Measurements from ENCODE around the gene RADX. TPM values are rescaled to one million over a fixed set of nuclear protein-coding genes. Genes with fewer than 3 reads are reported as not detected.
A peak's percentile ranks its signal among the peaks of the same experiment; 100 is the strongest.

RADX gene
- polyA plus RNA-seq, 1 donor (not counting 4 experiments of a cell fraction or from before 2014, with no cell fraction given), result 6.3 TPM

DNA sequence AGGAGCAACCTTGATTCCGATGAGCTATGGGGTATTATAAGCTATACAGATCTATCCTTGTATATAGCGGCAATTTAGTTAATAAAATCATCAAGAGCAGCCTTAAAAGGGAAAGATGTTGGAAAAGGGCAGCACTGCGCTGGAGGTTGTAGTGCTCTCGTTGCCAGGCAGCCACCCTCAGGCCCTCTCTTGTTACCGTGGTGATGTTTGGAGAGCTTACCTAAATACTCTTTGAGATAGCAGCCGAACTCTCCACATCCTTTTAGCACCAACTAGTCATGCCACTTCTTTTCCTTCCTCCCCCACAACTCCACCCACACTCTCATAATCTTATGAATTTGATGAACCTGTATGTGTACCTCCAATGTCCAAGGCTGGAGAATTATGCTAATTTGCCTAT, 3.8 kb upstream of the RADX start:
- H4K20me1 ChIP-seq (ENCODE audit: control insufficient read depth, extremely low read depth, insufficient read depth, low read length), result no peaks in the 10 kb centered on the region
- TF ChIP-seq EZH2 (IDR thresholded peaks at IDR 0.05; ENCODE audit: low read length), result no peak
- TF ChIP-seq, protein P1, sequence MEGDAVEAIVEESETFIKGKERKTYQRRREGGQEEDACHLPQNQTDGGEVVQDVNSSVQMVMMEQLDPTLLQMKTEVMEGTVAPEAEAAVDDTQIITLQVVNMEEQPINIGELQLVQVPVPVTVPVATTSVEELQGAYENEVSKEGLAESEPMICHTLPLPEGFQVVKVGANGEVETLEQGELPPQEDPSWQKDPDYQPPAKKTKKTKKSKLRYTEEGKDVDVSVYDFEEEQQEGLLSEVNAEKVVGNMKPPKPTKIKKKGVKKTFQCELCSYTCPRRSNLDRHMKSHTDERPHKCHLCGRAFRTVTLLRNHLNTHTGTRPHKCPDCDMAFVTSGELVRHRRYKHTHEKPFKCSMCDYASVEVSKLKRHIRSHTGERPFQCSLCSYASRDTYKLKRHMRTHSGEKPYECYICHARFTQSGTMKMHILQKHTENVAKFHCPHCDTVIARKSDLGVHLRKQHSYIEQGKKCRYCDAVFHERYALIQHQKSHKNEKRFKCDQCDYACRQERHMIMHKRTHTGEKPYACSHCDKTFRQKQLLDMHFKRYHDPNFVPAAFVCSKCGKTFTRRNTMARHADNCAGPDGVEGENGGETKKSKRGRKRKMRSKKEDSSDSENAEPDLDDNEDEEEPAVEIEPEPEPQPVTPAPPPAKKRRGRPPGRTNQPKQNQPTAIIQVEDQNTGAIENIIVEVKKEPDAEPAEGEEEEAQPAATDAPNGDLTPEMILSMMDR (optimal IDR thresholded peaks at IDR 0.05 in 1 of 3, IDR thresholded peaks at IDR 0.05 in 1 of 3, conservative IDR thresholded peaks at IDR 0.05 in 1 of 3; ENCODE audit: extremely low read depth in 1 of 3, insufficient read depth in 2 of 3, low read length in 3 of 3), result no peak
- no peaks in the 10 kb centered on the region for H3K9me3 ChIP-seq (ENCODE audit: control insufficient read depth, low read depth, low read length)
- no peaks in the 10 kb centered on the region for H3K27me3 ChIP-seq (ENCODE audit: control insufficient read depth, extremely low read depth, insufficient read depth, low read length)
- no peaks in the 10 kb centered on the region for H3K4me1 ChIP-seq (ENCODE audit: control insufficient read depth, extremely low read depth, insufficient read depth, low read length)
- H2AFZ ChIP-seq (ENCODE audit: control insufficient read depth, low read length), result no peak overlapping the region
- no peak overlapping the region for H3K4me3 ChIP-seq (ENCODE audit: control insufficient read depth in 2 of 3, extremely low read depth in 1 of 3, insufficient read depth in 2 of 3, low read depth in 1 of 3, low read length in 3 of 3)
- H3K4me2 ChIP-seq (ENCODE audit: control insufficient read depth, extremely low read depth, insufficient read depth, low read depth, low read length), result no peak overlapping the region
- dilution Hi-C loops (cut with MboI; ENCODE audit: extremely low pct_ligation_motif_present, low sequenced_read_pairs), result no loop called here
- H3K9me1 ChIP-seq (ENCODE audit: control insufficient read depth, extremely low read depth, insufficient read depth, low read length), result no peaks in the 10 kb centered on the region
- FAIRE-seq (no peak), DNase-seq (ENCODE audit: low read depth, low spot score) (no peak)
- no peak overlapping the region for H3K27ac ChIP-seq (ENCODE audit: control insufficient read depth, insufficient read depth, low read length)
- H3K36me3 ChIP-seq (ENCODE audit: control insufficient read depth in 2 of 2, extremely low read depth in 1 of 2, insufficient read depth in 2 of 2, low read length in 2 of 2), result no peaks in the 10 kb centered on the region
- H3K9ac ChIP-seq (ENCODE audit: control insufficient read depth, extremely low read depth, insufficient read depth, low read length), result no peak overlapping the region
- H3K79me2 ChIP-seq (ENCODE audit: control insufficient read depth, insufficient read depth, low read length), result no peaks in the 10 kb centered on the region

DNA sequence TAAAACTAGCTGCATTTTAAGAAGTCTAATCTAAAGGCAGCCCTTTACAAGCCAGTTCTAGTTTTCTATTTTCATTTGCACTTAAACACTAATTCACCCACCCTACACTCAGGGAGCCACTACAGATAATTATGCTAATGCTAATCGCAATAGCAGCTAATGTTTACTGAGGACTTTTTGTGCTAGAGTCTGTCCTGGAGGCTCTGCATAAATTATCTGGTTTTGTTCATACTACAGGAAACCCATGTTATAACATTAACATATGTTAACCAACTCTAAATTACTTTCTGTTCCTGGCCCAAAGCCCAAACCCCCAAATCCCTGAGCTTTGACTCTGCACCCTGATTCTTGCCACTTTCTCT, 480 bp upstream of the RADX start:
- no peak for DNase-seq (ENCODE audit: low read depth, low spot score)
- H3K36me3 ChIP-seq (ENCODE audit: control insufficient read depth in 2 of 2, extremely low read depth in 1 of 2, insufficient read depth in 2 of 2, low read length in 2 of 2), result no peaks in the 10 kb centered on the region
- peaks cover 4% of the 10 kb centered on the region for H3K79me2 ChIP-seq (ENCODE audit: control insufficient read depth, insufficient read depth, low read length)
- no peaks in the 10 kb centered on the region for H3K27me3 ChIP-seq (ENCODE audit: control insufficient read depth, extremely low read depth, insufficient read depth, low read length)
- peak overlapping the region; percentile 66 for H3K4me2 ChIP-seq (ENCODE audit: control insufficient read depth, extremely low read depth, insufficient read depth, low read depth, low read length)
- TF ChIP-seq, protein P1 (optimal IDR thresholded peaks at IDR 0.05 in 1 of 3, IDR thresholded peaks at IDR 0.05 in 1 of 3, conservative IDR thresholded peaks at IDR 0.05 in 1 of 3; ENCODE audit: extremely low read depth in 1 of 3, insufficient read depth in 2 of 3, low read length in 3 of 3), result no peak
- no peak for TF ChIP-seq EZH2 (IDR thresholded peaks at IDR 0.05; ENCODE audit: low read length)
- H3K9me1 ChIP-seq (ENCODE audit: control insufficient read depth, extremely low read depth, insufficient read depth, low read length), result no peaks in the 10 kb centered on the region
- H3K4me3 ChIP-seq (ENCODE audit: control insufficient read depth in 2 of 3, extremely low read depth in 1 of 3, insufficient read depth in 2 of 3, low read depth in 1 of 3, low read length in 3 of 3), result peak overlapping the region; percentile 42 to 85 (median 69)
- dilution Hi-C loops (cut with MboI; ENCODE audit: extremely low pct_ligation_motif_present, low sequenced_read_pairs), result no loop called here
- H3K4me1 ChIP-seq (ENCODE audit: control insufficient read depth, extremely low read depth, insufficient read depth, low read length), result no peaks in the 10 kb centered on the region
- H3K9me3 ChIP-seq (ENCODE audit: control insufficient read depth, low read depth, low read length), result no peaks in the 10 kb centered on the region
- peak overlapping the region; percentile 66 for H2AFZ ChIP-seq (ENCODE audit: control insufficient read depth, low read length)
- FAIRE-seq, result no peak
- H3K9ac ChIP-seq (ENCODE audit: control insufficient read depth, extremely low read depth, insufficient read depth, low read length), result peak overlapping the region; percentile 75
- H3K27ac ChIP-seq (ENCODE audit: control insufficient read depth, insufficient read depth, low read length), result peak overlapping the region; percentile 71
- no peaks in the 10 kb centered on the region for H4K20me1 ChIP-seq (ENCODE audit: control insufficient read depth, extremely low read depth, insufficient read depth, low read length)

Measured in keratinocyte (primary cell).